ENCODE results near the gene CENPVL2.
"Not testable (repeated sequence)": the region's sequence is repeated elsewhere in the genome, so short reads cannot be mapped to it uniquely, and the experiment has no call there.

Gene CENPVL2

GRCh38 chrX:51682720-51683062 is at the start of gene CENPVL2:
TSS of gene CENPVL2 (minus strand) at chrX:51682831. CDS start at chrX:51682831, 0 bp downstream.
- not testable (repeated sequence) for H3K27ac ChIP-seq

GRCh38 chrX:51728202-51728601 is 45.6 kb upstream of the CENPVL2 start:
- TF ChIP-seq CTCF (IDR thresholded peaks at IDR 0.05) (no peak), ZFX (IDR thresholded peaks at IDR 0.05; ENCODE audit: borderline replicate concordance) (no peak)
- no peak overlapping the region for H3K27ac ChIP-seq

- H3K27ac ChIP-seq = not testable (repeated sequence)
Observed at GRCh38 chrX:51712943-51713647, 30.5 kb upstream of the CENPVL2 start.

GRCh38 chrX:51710277-51711164 is 27.9 kb upstream of the CENPVL2 start, which contains the start of gene CENPVL1:
TSS of gene CENPVL1 (plus strand) at chrX:51710512. CDS start at chrX:51710512, 0 bp downstream.
- not testable (repeated sequence) for H3K27ac ChIP-seq

DNA sequence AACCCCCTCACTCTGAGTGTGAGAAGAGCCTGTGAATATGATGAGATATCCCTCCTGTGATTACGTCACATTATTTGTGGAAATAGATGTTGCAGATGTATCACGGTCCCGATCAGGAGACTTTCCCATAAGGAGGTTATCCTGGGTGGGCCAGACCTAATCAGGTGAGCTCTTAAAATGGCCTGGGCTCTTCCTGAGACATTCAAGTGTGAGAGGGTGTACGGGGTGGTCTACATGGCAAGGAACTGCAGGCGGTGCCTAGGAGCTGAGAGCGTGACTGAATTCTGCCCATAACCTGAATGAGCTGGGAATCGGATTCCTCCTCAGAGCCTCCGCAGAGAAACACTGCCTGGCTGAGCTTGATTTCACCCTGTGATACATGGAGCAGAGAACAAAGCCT is 14.8 kb upstream of the CENPVL2 start:
- H3K27ac ChIP-seq = no peak overlapping the region
- no peak for TF ChIP-seq ZFX (IDR thresholded peaks at IDR 0.05; ENCODE audit: borderline replicate concordance)
- no peak for TF ChIP-seq CTCF (IDR thresholded peaks at IDR 0.05)

DNA sequence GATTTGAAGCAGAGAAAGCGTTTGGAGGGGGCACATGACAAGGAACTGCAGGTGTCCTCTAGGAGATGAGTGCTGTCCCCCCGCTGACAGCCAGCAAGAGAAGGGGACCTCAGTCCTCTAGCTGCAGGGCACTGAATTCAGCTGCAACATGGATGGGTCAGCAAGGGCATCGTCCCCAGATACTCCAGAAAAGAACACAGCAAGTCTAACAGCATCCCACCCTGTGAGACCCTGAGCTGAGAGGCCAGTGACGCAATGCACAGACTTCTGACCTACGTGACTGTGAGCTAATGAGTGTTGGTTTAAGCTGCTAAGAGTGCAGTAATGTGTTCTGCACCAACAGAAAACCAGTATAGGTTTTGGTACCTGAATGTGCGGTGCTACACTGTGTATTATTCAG is 11.6 kb upstream of the CENPVL2 start:
- no peak for TF ChIP-seq CTCF (IDR thresholded peaks at IDR 0.05)
- TF ChIP-seq ZFX (IDR thresholded peaks at IDR 0.05; ENCODE audit: borderline replicate concordance) = no peak
- no peak overlapping the region for H3K27ac ChIP-seq

GRCh38 chrX:51681808-51682719 is 567 bp downstream of the CENPVL2 start:
- H3K27ac ChIP-seq = not testable (repeated sequence)

- H3K27ac ChIP-seq = not testable (repeated sequence)
Observed at GRCh38 chrX:51679689-51680433, 2.8 kb downstream of the CENPVL2 start.

DNA sequence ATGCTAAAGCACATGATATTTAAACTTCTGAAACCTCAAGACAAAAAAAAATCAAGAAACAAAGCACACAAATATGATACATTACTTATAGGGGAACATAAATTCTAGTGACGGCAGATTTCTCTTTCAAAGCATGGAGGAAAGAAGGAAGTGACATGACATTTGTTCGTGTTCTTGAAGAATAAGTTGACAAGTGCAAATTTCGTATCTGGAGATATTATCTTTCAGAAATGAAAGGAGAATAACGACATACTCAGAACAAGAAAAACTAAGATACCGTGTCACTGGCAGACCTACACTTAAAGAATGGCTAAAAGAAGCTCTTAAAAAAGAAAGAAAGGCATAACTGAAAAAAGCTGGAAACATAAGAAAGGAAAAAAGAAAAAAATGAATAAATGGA is 16.6 kb downstream of the CENPVL2 start:
- H3K27ac ChIP-seq = no peak overlapping the region
- TF ChIP-seq CTCF (IDR thresholded peaks at IDR 0.05) (no peak), ZFX (IDR thresholded peaks at IDR 0.05; ENCODE audit: borderline replicate concordance) (no peak)
